Measurements from ENCODE around the gene TAGAP.
"Not testable (repeated sequence)": the region's sequence is repeated elsewhere in the genome, so short reads cannot be mapped to it uniquely, and the experiment has no call there.

Gene TAGAP

GRCh38 chr6:158999154-158999665 is 45.6 kb downstream of the TAGAP start:
- POLR2A ChIA-PET, result interaction anchor here (0.7 to 2.4 kb wide), 11 partner anchors 8 to 791 kb away, joined by 3 to 8 read pairs (median 4); partner anchors contain the start of genes MRPL18 and TCP1
- no peak for TF ChIP-seq HDGF (IDR thresholded peaks at IDR 0.05; ENCODE audit: borderline replicate concordance)
- TF ChIP-seq FOXA1 (IDR thresholded peaks at IDR 0.05), result no peak
- no peak for TF ChIP-seq SUZ12 (IDR thresholded peaks at IDR 0.05)
- no peak for TF ChIP-seq L3MBTL2 (conservative IDR thresholded peaks at IDR 0.05)
- no peak for DNase-seq (ENCODE audit: extremely low spot score)
- CTCF ChIA-PET, result interaction anchor here (1.7 kb wide), 1 partner anchor 295 kb away, joined by 6 read pairs; no protein-coding TSS in a partner anchor

GRCh38 chr6:158996856-158997255 is 47.9 kb downstream of the TAGAP start:
- POLR2A ChIA-PET, result no interaction called here
- DNase-seq (ENCODE audit: extremely low spot score), result no peak
- peak; percentile 55; the same call in 1 of the 2 replicates for TF ChIP-seq ZNF384 (IDR thresholded peaks at IDR 0.05)
- TF ChIP-seq CTBP1 (IDR thresholded peaks at IDR 0.05; ENCODE audit: borderline replicate concordance), result no peak
- TF ChIP-seq TARDBP (IDR thresholded peaks at IDR 0.05), result no peak
- no peak for TF ChIP-seq ARNT (IDR thresholded peaks at IDR 0.05)
- TF ChIP-seq PKNOX1 (IDR thresholded peaks at IDR 0.05), result no peak
- TF ChIP-seq FOXK2 (IDR thresholded peaks at IDR 0.05), result no peak
- TF ChIP-seq LEF1 (IDR thresholded peaks at IDR 0.05; ENCODE audit: borderline replicate concordance), result no peak
- no peak for TF ChIP-seq SP1 (IDR thresholded peaks at IDR 0.05)
- CTCF ChIA-PET, result no interaction called here

GRCh38 chr6:158993639-158994038 is 51.2 kb downstream of the TAGAP start:
- ChIA-PET CTCF (no interaction called here), POLR2A (no interaction called here)
- no peak for TF ChIP-seq ELF4 (IDR thresholded peaks at IDR 0.05)
- no peak for DNase-seq (ENCODE audit: extremely low spot score)

GRCh38 chr6:158991017-158991723 is 53.6 kb downstream of the TAGAP start:
- TF ChIP-seq ELF4 (IDR thresholded peaks at IDR 0.05), result no peak
- no peak for TF ChIP-seq LEF1 (IDR thresholded peaks at IDR 0.05; ENCODE audit: borderline replicate concordance)
- no peak for TF ChIP-seq TARDBP (IDR thresholded peaks at IDR 0.05)
- no peak for TF ChIP-seq PKNOX1 (IDR thresholded peaks at IDR 0.05)
- no peak for TF ChIP-seq NFRKB (IDR thresholded peaks at IDR 0.05)
- TF ChIP-seq ARNT (IDR thresholded peaks at IDR 0.05), result no peak
- TF ChIP-seq HDGF (IDR thresholded peaks at IDR 0.05; ENCODE audit: borderline replicate concordance), result no peak
- no peak for TF ChIP-seq FOXK2 (IDR thresholded peaks at IDR 0.05)
- TF ChIP-seq L3MBTL2 (conservative IDR thresholded peaks at IDR 0.05), result no peak
- no peak for TF ChIP-seq CTBP1 (IDR thresholded peaks at IDR 0.05; ENCODE audit: borderline replicate concordance)
- TF ChIP-seq FOXM1 (IDR thresholded peaks at IDR 0.05; ENCODE audit: borderline replicate concordance), result no peak
- no peak for TF ChIP-seq SUZ12 (IDR thresholded peaks at IDR 0.05)
- TF ChIP-seq BHLHE40 (IDR thresholded peaks at IDR 0.05; ENCODE audit: borderline replicate concordance), result no peak
- no peak for TF ChIP-seq FOXA1 (IDR thresholded peaks at IDR 0.05)
- TF ChIP-seq SP1 (IDR thresholded peaks at IDR 0.05), result no peak
- no peak for TF ChIP-seq ZNF384 (IDR thresholded peaks at IDR 0.05)
- CTCF ChIA-PET, result interaction anchor here (0.6 kb wide), 1 partner anchor 257 kb away, joined by 3 read pairs; no protein-coding TSS in a partner anchor
- POLR2A ChIA-PET, result interaction anchor here (1.2 kb wide), 1 partner anchor 9 kb away, joined by 4 read pairs; the partner anchor contains the start of gene RSPH3
- DNase-seq (ENCODE audit: extremely low spot score), result no peak

- CTCF ChIA-PET, result interaction anchor here (0.7 kb wide), 1 partner anchor 293 kb away, joined by 3 read pairs; no protein-coding TSS in a partner anchor
- POLR2A ChIA-PET; DNase-seq (ENCODE audit: extremely low spot score): not testable (repeated sequence)
These were observed 55.1 kb downstream of the TAGAP start for GRCh38 chr6:158989711-158990110.

GRCh38 chr6:158988477-158988876 is 56.3 kb downstream of the TAGAP start:
- DNase-seq (ENCODE audit: extremely low spot score), result no peak
- POLR2A ChIA-PET, result no interaction called here
- CTCF ChIA-PET, result interaction anchor here (0.7 kb wide), 1 partner anchor 54 kb away, joined by 4 read pairs; no protein-coding TSS in a partner anchor

GRCh38 chr6:158987657-158988056 is 57.1 kb downstream of the TAGAP start:
- TF ChIP-seq TARDBP (IDR thresholded peaks at IDR 0.05), result no peak
- no peak for TF ChIP-seq PKNOX1 (IDR thresholded peaks at IDR 0.05)
- no peak for TF ChIP-seq CTBP1 (IDR thresholded peaks at IDR 0.05; ENCODE audit: borderline replicate concordance)
- no peak for TF ChIP-seq L3MBTL2 (conservative IDR thresholded peaks at IDR 0.05)
- no peak for TF ChIP-seq FOXA1 (IDR thresholded peaks at IDR 0.05)
- no peak for TF ChIP-seq ELF4 (IDR thresholded peaks at IDR 0.05)
- no peak for TF ChIP-seq SUZ12 (IDR thresholded peaks at IDR 0.05)
- no peak for TF ChIP-seq FOXK2 (IDR thresholded peaks at IDR 0.05)
- TF ChIP-seq SP1 (IDR thresholded peaks at IDR 0.05), result no peak
- TF ChIP-seq ARNT (IDR thresholded peaks at IDR 0.05), result no peak
- TF ChIP-seq ZNF384 (IDR thresholded peaks at IDR 0.05), result no peak
- no peak for TF ChIP-seq FOXM1 (IDR thresholded peaks at IDR 0.05; ENCODE audit: borderline replicate concordance)
- TF ChIP-seq NFRKB (IDR thresholded peaks at IDR 0.05), result no peak
- no peak for TF ChIP-seq BHLHE40 (IDR thresholded peaks at IDR 0.05; ENCODE audit: borderline replicate concordance)
- no peak for TF ChIP-seq HDGF (IDR thresholded peaks at IDR 0.05; ENCODE audit: borderline replicate concordance)
- no peak for TF ChIP-seq LEF1 (IDR thresholded peaks at IDR 0.05; ENCODE audit: borderline replicate concordance)
- POLR2A ChIA-PET, result no interaction called here
- CTCF ChIA-PET, result no interaction called here
- no peak for DNase-seq (ENCODE audit: extremely low spot score)

More at GRCh38 chr6:158988477-158988876, 56.3 kb downstream of the TAGAP start:
- no peak for TF ChIP-seq ELF4 (IDR thresholded peaks at IDR 0.05)
- no peak for TF ChIP-seq FOXA1 (IDR thresholded peaks at IDR 0.05)
- no peak for TF ChIP-seq ZNF384 (IDR thresholded peaks at IDR 0.05)
- no peak for TF ChIP-seq NFRKB (IDR thresholded peaks at IDR 0.05)
- TF ChIP-seq CTBP1 (IDR thresholded peaks at IDR 0.05; ENCODE audit: borderline replicate concordance), result no peak
- TF ChIP-seq BHLHE40 (IDR thresholded peaks at IDR 0.05; ENCODE audit: borderline replicate concordance), result no peak
- TF ChIP-seq L3MBTL2 (conservative IDR thresholded peaks at IDR 0.05), result no peak

Measured in HEK293T (cell line).